ENCODE measurements around the gene GMNN.

Gene GMNN

DNA sequence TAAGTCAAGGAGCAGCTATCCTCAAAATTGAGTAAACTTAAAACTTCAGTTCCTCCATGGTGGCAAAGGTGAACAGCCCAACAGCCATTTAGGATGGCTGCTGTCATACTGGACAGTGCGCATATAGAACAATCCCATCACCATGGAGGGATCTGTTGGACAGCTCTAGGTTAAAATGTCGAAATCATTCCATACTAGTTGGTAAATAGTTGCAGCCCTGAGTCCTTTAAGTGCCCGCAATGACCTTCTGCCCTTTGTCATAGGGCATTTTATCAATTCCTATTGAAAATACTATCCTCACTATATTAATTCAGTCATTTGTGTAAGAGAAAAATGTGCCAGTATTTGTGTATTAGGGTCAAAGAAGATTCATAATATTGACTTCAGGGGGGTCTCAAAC is 32.8 kb downstream of the GMNN start:
- Mint-ChIP-seq H3K27ac (no peak overlapping the region), H3K4me3 (no peak overlapping the region), H3K9me3 (no peaks in the 10 kb centered on the region), H3K4me1 (ENCODE audit: low read depth) (no peaks in the 10 kb centered on the region), H3K36me3 (ENCODE audit: low read depth) (peaks cover 43% of the 10 kb centered on the region), H3K27me3 (ENCODE audit: low read depth) (no peaks in the 10 kb centered on the region)

- Mint-ChIP-seq H3K4me1 (ENCODE audit: low read depth) (no peaks in the 10 kb centered on the region), H3K9me3 (no peaks in the 10 kb centered on the region), H3K4me3 (no peak overlapping the region), H3K27me3 (ENCODE audit: low read depth) (no peaks in the 10 kb centered on the region), H3K36me3 (ENCODE audit: low read depth) (peaks cover 34% of the 10 kb centered on the region), H3K27ac (no peak overlapping the region)
These were observed 35.0 kb downstream of the GMNN start for GRCh38 chr6:24809728-24810127.

DNA sequence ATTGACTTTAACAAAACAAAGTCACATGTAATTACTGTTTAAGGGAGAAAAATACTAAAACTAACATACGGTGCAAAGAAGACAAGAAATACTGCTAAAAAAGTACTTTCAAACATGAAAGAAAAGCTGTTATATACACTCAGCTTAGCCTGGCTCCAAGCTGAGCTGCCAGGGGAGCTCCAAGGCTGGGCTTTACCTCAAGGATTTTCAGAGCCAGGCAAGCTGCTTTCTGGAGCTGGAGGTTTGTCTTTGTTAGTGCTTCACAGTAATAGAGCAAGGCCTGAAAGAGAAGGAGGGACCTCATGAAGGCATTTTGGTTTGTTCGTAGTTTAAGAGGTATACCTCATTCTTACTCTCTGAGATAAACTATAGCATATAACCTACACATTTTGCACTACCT is 43.6 kb downstream of the GMNN start:
- Mint-ChIP-seq H3K27ac (peak overlapping the region; percentile 15), H3K4me3 (no peak overlapping the region), H3K36me3 (ENCODE audit: low read depth) (peaks cover 37% of the 10 kb centered on the region), H3K9me3 (no peaks in the 10 kb centered on the region), H3K4me1 (ENCODE audit: low read depth) (peaks cover 6% of the 10 kb centered on the region), H3K27me3 (ENCODE audit: low read depth) (no peaks in the 10 kb centered on the region)

- Mint-ChIP-seq H3K36me3 (ENCODE audit: low read depth) (peaks cover 57% of the 10 kb centered on the region), H3K27me3 (ENCODE audit: low read depth) (no peaks in the 10 kb centered on the region), H3K4me3 (no peak overlapping the region), H3K9me3 (no peaks in the 10 kb centered on the region), H3K27ac (peak overlapping the region; percentile 21), H3K4me1 (ENCODE audit: low read depth) (peaks cover 6% of the 10 kb centered on the region)
These were observed 47.2 kb downstream of the GMNN start for GRCh38 chr6:24821860-24822444.

DNA sequence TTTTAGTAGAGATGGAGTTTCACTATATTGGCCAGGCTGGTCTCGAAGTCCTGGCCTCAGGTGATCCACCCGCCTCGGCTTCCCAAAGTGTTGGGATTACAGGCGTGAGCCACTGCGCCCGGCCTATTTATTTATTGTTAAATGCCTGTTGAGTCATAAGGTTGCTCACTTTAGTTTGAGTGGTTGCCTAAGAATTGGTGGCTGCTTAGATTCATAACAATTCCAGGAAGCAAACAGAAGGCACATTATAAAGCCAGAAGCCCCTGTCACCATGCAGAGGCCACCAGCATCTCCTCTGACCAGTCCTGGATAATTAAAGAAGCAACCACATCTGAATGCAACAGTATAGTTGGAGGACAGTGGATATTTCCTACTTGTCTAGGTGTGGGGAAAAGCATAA is 48.0 kb downstream of the GMNN start:
- no peaks in the 10 kb centered on the region for H3K9me3 Mint-ChIP-seq
- peaks cover 61% of the 10 kb centered on the region for H3K36me3 Mint-ChIP-seq (ENCODE audit: low read depth)
- no peaks in the 10 kb centered on the region for H3K27me3 Mint-ChIP-seq (ENCODE audit: low read depth)
- no peak overlapping the region for H3K4me3 Mint-ChIP-seq
- H3K27ac Mint-ChIP-seq: no peak overlapping the region
- peaks cover 6% of the 10 kb centered on the region for H3K4me1 Mint-ChIP-seq (ENCODE audit: low read depth)

DNA sequence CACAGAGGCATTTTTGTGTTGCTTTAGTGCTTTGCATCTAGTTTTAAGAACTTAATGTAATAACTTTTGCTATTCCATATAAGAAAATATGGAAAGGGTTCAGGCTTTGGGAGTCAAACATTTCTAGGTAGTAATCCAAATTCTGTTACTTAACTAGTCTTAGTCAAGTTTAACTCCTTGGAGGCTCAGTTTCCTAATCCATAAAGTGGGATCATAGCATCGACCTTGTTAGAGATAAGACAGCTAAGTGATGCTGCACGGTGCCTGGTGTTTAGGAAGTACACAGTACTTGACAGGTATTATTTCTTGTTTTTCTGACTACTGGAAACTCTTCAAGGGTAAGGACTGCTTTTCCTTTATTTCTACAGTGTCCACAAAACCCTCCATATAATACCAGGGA is 48.4 kb downstream of the GMNN start:
- Mint-ChIP-seq H3K27ac (no peak overlapping the region), H3K4me3 (no peak overlapping the region), H3K4me1 (ENCODE audit: low read depth) (peaks cover 6% of the 10 kb centered on the region), H3K36me3 (ENCODE audit: low read depth) (peaks cover 61% of the 10 kb centered on the region), H3K9me3 (no peaks in the 10 kb centered on the region), H3K27me3 (ENCODE audit: low read depth) (no peaks in the 10 kb centered on the region)

GRCh38 chr6:24824142-24824938 is 49.6 kb downstream of the GMNN start:
- Mint-ChIP-seq H3K4me3 (no peak overlapping the region), H3K36me3 (ENCODE audit: low read depth) (peaks cover 54% of the 10 kb centered on the region)

DNA sequence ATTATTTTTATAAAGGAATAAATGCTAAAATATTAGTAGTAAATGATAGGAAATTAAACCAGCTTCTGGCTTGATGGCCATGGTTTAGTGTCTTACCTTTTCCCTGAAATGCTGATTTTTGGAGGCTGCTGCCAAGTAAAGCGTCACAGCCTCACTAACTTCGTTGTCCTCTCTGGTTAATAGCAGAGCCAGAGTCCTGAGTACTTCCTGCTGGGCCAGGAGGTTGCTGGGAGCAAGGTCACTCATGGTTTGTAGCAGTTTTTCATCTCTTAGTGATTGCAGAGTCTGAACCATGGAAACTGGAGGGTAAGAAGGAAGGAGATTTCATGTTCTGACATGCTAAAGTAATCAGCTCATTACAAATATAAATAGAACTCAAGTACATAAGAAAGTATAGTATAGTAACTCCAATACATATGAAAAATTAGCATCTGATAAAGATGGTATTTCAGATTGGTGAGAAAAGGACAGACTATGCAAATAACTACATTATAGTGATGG is 50.4 kb downstream of the GMNN start:
- Mint-ChIP-seq H3K27ac (no peak overlapping the region), H3K9me3 (no peaks in the 10 kb centered on the region), H3K4me1 (ENCODE audit: low read depth) (peaks cover 4% of the 10 kb centered on the region), H3K4me3 (no peak overlapping the region), H3K36me3 (ENCODE audit: low read depth) (peaks cover 58% of the 10 kb centered on the region), H3K27me3 (ENCODE audit: low read depth) (no peaks in the 10 kb centered on the region)

More at GRCh38 chr6:24824142-24824938, 49.6 kb downstream of the GMNN start:
- Mint-ChIP-seq H3K9me3 (no peaks in the 10 kb centered on the region), H3K27ac (no peak overlapping the region), H3K27me3 (ENCODE audit: low read depth) (no peaks in the 10 kb centered on the region), H3K4me1 (ENCODE audit: low read depth) (peaks cover 4% of the 10 kb centered on the region)

DNA sequence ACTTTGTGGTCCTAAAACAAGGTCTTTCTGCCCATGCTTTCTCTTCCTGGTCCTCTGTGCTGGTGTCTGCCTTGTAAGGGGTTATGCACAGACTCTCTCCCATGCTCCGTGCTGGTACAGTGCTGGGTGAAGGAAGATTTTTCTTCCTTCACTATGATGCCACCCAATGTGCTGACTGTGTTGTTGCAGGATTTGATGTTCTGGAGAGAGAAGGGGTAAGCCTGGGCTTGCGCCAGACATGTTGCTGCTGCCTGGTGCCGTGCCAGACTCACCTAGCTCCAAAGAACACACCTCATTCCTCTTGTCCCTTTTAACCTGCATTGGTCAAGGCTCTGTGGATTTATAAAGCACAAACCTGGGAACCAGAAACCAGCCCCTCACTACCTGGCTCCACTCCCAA is 52.4 kb downstream of the GMNN start:
- H3K36me3 Mint-ChIP-seq (ENCODE audit: low read depth): peaks cover 60% of the 10 kb centered on the region
- H3K27ac Mint-ChIP-seq: no peak overlapping the region
- H3K27me3 Mint-ChIP-seq (ENCODE audit: low read depth): no peaks in the 10 kb centered on the region
- no peaks in the 10 kb centered on the region for H3K9me3 Mint-ChIP-seq
- H3K4me3 Mint-ChIP-seq: no peak overlapping the region
- H3K4me1 Mint-ChIP-seq (ENCODE audit: low read depth): no peaks in the 10 kb centered on the region

GRCh38 chr6:24827970-24828369 is 53.2 kb downstream of the GMNN start:
- Mint-ChIP-seq H3K4me1 (ENCODE audit: low read depth) (peaks cover 2% of the 10 kb centered on the region), H3K36me3 (ENCODE audit: low read depth) (peaks cover 64% of the 10 kb centered on the region), H3K4me3 (no peak overlapping the region)

DNA sequence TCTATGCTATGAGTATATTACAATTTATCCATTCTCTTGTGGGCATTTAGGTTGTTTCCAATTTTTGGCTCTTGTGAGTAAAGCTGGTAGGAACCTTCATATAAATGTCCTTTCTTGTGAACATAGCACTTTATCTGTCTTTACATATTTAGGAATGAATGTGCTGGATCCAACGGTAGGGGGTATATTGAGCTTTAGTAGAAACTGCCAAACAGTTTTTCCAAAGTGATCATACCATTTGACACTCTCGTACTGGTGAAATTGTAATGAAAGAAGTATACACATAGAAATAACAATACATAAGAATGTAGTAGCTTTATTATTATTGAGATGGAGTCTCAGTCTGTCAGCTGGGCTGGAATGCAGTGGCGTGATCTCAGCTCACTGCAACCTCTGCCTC is 54.9 kb downstream of the GMNN start:
- Mint-ChIP-seq H3K4me3 (no peak overlapping the region), H3K36me3 (ENCODE audit: low read depth) (peaks cover 64% of the 10 kb centered on the region), H3K27me3 (ENCODE audit: low read depth) (no peaks in the 10 kb centered on the region), H3K4me1 (ENCODE audit: low read depth) (peaks cover 6% of the 10 kb centered on the region), H3K27ac (peak overlapping the region; percentile 15), H3K9me3 (no peaks in the 10 kb centered on the region)

More at GRCh38 chr6:24827970-24828369, 53.2 kb downstream of the GMNN start:
- Mint-ChIP-seq H3K27me3 (ENCODE audit: low read depth) (no peaks in the 10 kb centered on the region), H3K27ac (no peak overlapping the region), H3K9me3 (no peaks in the 10 kb centered on the region)

GRCh38 chr6:24831771-24832716 is 57.3 kb downstream of the GMNN start:
- H3K4me1 Mint-ChIP-seq (ENCODE audit: low read depth): peaks cover 13% of the 10 kb centered on the region
- peaks cover 75% of the 10 kb centered on the region for H3K36me3 Mint-ChIP-seq (ENCODE audit: low read depth)
- no peak overlapping the region for H3K27ac Mint-ChIP-seq
- H3K9me3 Mint-ChIP-seq: no peaks in the 10 kb centered on the region
- no peak overlapping the region for H3K4me3 Mint-ChIP-seq
- H3K27me3 Mint-ChIP-seq (ENCODE audit: low read depth): no peaks in the 10 kb centered on the region

GRCh38 chr6:24832794-24833193 is 58.1 kb downstream of the GMNN start:
- no peaks in the 10 kb centered on the region for H3K27me3 Mint-ChIP-seq (ENCODE audit: low read depth)

GRCh38 chr6:24833711-24834386 is 59.1 kb downstream of the GMNN start:
- peak overlapping the region; percentile 50 for H3K27ac Mint-ChIP-seq
- peaks cover 17% of the 10 kb centered on the region for H3K4me1 Mint-ChIP-seq (ENCODE audit: low read depth)
- H3K36me3 Mint-ChIP-seq (ENCODE audit: low read depth): peaks cover 74% of the 10 kb centered on the region
- H3K9me3 Mint-ChIP-seq: no peaks in the 10 kb centered on the region
- no peaks in the 10 kb centered on the region for H3K27me3 Mint-ChIP-seq (ENCODE audit: low read depth)
- no peak overlapping the region for H3K4me3 Mint-ChIP-seq

More at GRCh38 chr6:24832794-24833193, 58.1 kb downstream of the GMNN start:
- no peak overlapping the region for H3K27ac Mint-ChIP-seq
- H3K9me3 Mint-ChIP-seq: no peaks in the 10 kb centered on the region
- H3K4me3 Mint-ChIP-seq: no peak overlapping the region
- peaks cover 72% of the 10 kb centered on the region for H3K36me3 Mint-ChIP-seq (ENCODE audit: low read depth)
- H3K4me1 Mint-ChIP-seq (ENCODE audit: low read depth): peaks cover 13% of the 10 kb centered on the region

Data from T-helper 1 cell treated with Interleukin-12 subunit alpha and Interleukin-12 subunit beta and Interleukin-4 antibody, amounts not matched to agents 30 μg/mL and 1 μg/mL, for 36 hours (primary cell).